GM23338 (cell line): Measurements from ENCODE around the gene CHD5. TPM values are rescaled to one million over a fixed set of nuclear protein-coding genes. Genes with fewer than 3 reads are reported as not detected.
A peak's percentile ranks its signal among the peaks of the same experiment; 100 is the strongest.

Experiments used
- ATAC-seq: fragments of 200-7000 bp; cut with Tn5 transposase; 3 replicates; pipeline ENCODE4 v1.9.1; 2020
- DNase-seq: peaks from one replicate; pipeline ENCODE4 v3.0.0-alpha.2; 2015; ENCODE audit warnings: low spot score
- H2AFZ ChIP-seq: fragments of 200-600 bp; sonication (generic); 2 replicates; pipeline ENCODE4 v1.8.0; 2016; ENCODE audit warnings: antibody characterized with exemption, mild to moderate bottlenecking, moderate library complexity
- H3F3A ChIP-seq: fragments of 200-600 bp; sonication (generic); replicated peaks from 2 replicates; pipeline ENCODE4 v1.8.0; 2017; ENCODE audit warnings: antibody characterized with exemption, mixed run types, low read depth
- H3K27ac ChIP-seq: fragments of 200-600 bp; sonication (generic); 2 replicates; pipeline ENCODE4 v1.6.1; 2016; ENCODE audit warnings: low read depth
- H3K27me3 ChIP-seq: fragments of 200-600 bp; sonication (generic); 2 replicates; pipeline ENCODE4 v1.8.0; 2016; ENCODE audit warnings: mild to moderate bottlenecking, mixed run types, moderate library complexity; ENCODE audit not compliant: insufficient read depth
- H3K36me3 ChIP-seq: fragments of 200-600 bp; sonication (generic); 2 replicates; pipeline ENCODE4 v1.8.0; 2016; ENCODE audit warnings: mild to moderate bottlenecking; ENCODE audit not compliant: insufficient read depth
- H3K4me1 ChIP-seq: fragments of 200-600 bp; sonication (generic); 2 replicates; pipeline ENCODE4 v1.8.0; 2016; ENCODE audit warnings: mild to moderate bottlenecking, moderate library complexity; ENCODE audit not compliant: insufficient read depth
- H3K4me2 ChIP-seq: fragments of 200-600 bp; sonication (generic); 2 replicates; pipeline ENCODE4 v1.7.1; 2017; ENCODE audit warnings: mixed run types
- H3K4me3 ChIP-seq: fragments of 200-600 bp; sonication (generic); 2 replicates; pipeline ENCODE4 v1.6.1; 2016; ENCODE audit warnings: mixed run types
- H3K79me2 ChIP-seq: fragments of 200-600 bp; sonication (generic); replicated peaks from 2 replicates; pipeline ENCODE4 v1.8.0; 2017; ENCODE audit warnings: mild to moderate bottlenecking; ENCODE audit not compliant: insufficient read depth
- H3K9me2 ChIP-seq: fragments of 200-600 bp; sonication (generic); 2 replicates; pipeline ENCODE4 v1.8.0; 2017; ENCODE audit not compliant: insufficient read depth
- H4K20me1 ChIP-seq: fragments of 200-600 bp; sonication (generic); replicated peaks from 2 replicates; pipeline ENCODE4 v1.8.0; 2017; ENCODE audit warnings: mild to moderate bottlenecking; ENCODE audit not compliant: insufficient read depth
- H3K27ac Mint-ChIP-seq: 2 replicates; pipeline ENCODE4 v1.8.0; 2020; ENCODE audit warnings: inconsistent platforms, mild to moderate bottlenecking, moderate library complexity, mixed read lengths
- H3K27me3 Mint-ChIP-seq: 3 replicates; pipeline ENCODE4 v1.8.0; 2022; ENCODE audit warnings: low read depth, mild to moderate bottlenecking, moderate library complexity, mixed read lengths, inconsistent platforms; ENCODE audit not compliant: insufficient read depth, poor library complexity
- H3K36me3 Mint-ChIP-seq: 3 replicates; pipeline ENCODE4 v1.8.0; 2021; ENCODE audit warnings: low read depth, mild to moderate bottlenecking, inconsistent platforms, moderate library complexity, mixed read lengths
- H3K4me1 Mint-ChIP-seq: 3 replicates; pipeline ENCODE4 v1.8.0; 2020; ENCODE audit warnings: mild to moderate bottlenecking, inconsistent platforms, mixed read lengths
- H3K4me3 Mint-ChIP-seq: 3 replicates; pipeline ENCODE4 v1.8.0; 2021; ENCODE audit warnings: moderate library complexity, mild to moderate bottlenecking, inconsistent platforms, mixed read lengths
- H3K9me3 Mint-ChIP-seq: 3 replicates; pipeline ENCODE4 v1.8.0; 2020; ENCODE audit warnings: moderate library complexity, mild to moderate bottlenecking, inconsistent platforms, mixed read lengths
- CREB1 ChIP-seq: fragments of 250-450 bp; sonication (Bioruptor Pico); IDR thresholded peaks from 2 replicates; pipeline ENCODE4 v1.5.0; 2020; ENCODE audit warnings: low read depth, mild to moderate bottlenecking, moderate library complexity
- ETS1 ChIP-seq: IDR thresholded peaks from 2 replicates; pipeline ENCODE4 v1.6.1; 2016; ENCODE audit warnings: antibody characterized with exemption
- EZH2 ChIP-seq: fragments of 200-600 bp; sonication (generic); IDR thresholded peaks from one replicate; pipeline ENCODE4 v1.8.0; 2017; ENCODE audit warnings: antibody characterized with exemption, mild to moderate bottlenecking, low read depth; ENCODE audit not compliant: unreplicated experiment
- EZH2phosphoT487 ChIP-seq: fragments of 200-600 bp; sonication (generic); IDR thresholded peaks from one replicate; pipeline ENCODE4 v1.8.1; 2018; ENCODE audit warnings: antibody characterized with exemption; ENCODE audit not compliant: unreplicated experiment
- JUNB ChIP-seq: IDR thresholded peaks from one replicate; pipeline ENCODE4 v1.6.1; 2016; ENCODE audit warnings: antibody characterized with exemption; ENCODE audit not compliant: unreplicated experiment
- POLR2AphosphoS5 ChIP-seq: IDR thresholded peaks from 2 replicates; pipeline ENCODE4 v1.6.1; 2016; ENCODE audit warnings: antibody characterized with exemption, low read depth
- ZNF114 ChIP-seq: fragments of 250-450 bp; sonication (Bioruptor Pico); IDR thresholded peaks from 2 replicates; pipeline ENCODE4 v1.5.0; 2020; ENCODE audit warnings: mild to moderate bottlenecking, moderate library complexity
- polyA plus RNA-seq: library from polyadenylated mRNA; unstranded; fragments of >200 nt; fragmentation: Nextera tagmentation; extraction: Ambion mirVana; gene quantifications from 2 replicates; pipeline ENCODE4 v1.2.1, GENCODE V29; 2016
- total RNA-seq: library from RNA; depleted of rRNA; stranded (reverse); fragments of >200 nt; shearing (Covaris generic); gene quantifications from 2 replicates; pipeline ENCODE4 v1.2.3, GENCODE V29; 2014
- TF ChIP-seq, protein P1 (sequence below), 2 experiments: fragments of 200-600 bp in 1 of 2; sonication (generic) in 1 of 2; conservative IDR thresholded peaks; 2 replicates each; pipeline versions ENCODE4 v1.5.1 to v1.6.1; 2016 to 2017; ENCODE audit warnings: antibody characterized with exemption in 2 of 2, low read depth in 2 of 2, mild to moderate bottlenecking in 2 of 2, moderate library complexity in 1 of 2
- TF ChIP-seq, protein P2 (sequence below): IDR thresholded peaks from one replicate; pipeline ENCODE4 v1.6.1; 2018; ENCODE audit warnings: antibody characterized with exemption; ENCODE audit not compliant: unreplicated experiment
- TF ChIP-seq, protein P3 (sequence below): fragments of 250-450 bp; sonication (Bioruptor Pico); IDR thresholded peaks from 2 replicates; pipeline ENCODE4 v1.5.0; 2020; ENCODE audit warnings: mild to moderate bottlenecking, moderate library complexity

Gene CHD5
- total and polyA plus RNA-seq, 2 experiments from 2014 or later = 0.32 to 1.0 TPM

- TF ChIP-seq, protein P1, sequence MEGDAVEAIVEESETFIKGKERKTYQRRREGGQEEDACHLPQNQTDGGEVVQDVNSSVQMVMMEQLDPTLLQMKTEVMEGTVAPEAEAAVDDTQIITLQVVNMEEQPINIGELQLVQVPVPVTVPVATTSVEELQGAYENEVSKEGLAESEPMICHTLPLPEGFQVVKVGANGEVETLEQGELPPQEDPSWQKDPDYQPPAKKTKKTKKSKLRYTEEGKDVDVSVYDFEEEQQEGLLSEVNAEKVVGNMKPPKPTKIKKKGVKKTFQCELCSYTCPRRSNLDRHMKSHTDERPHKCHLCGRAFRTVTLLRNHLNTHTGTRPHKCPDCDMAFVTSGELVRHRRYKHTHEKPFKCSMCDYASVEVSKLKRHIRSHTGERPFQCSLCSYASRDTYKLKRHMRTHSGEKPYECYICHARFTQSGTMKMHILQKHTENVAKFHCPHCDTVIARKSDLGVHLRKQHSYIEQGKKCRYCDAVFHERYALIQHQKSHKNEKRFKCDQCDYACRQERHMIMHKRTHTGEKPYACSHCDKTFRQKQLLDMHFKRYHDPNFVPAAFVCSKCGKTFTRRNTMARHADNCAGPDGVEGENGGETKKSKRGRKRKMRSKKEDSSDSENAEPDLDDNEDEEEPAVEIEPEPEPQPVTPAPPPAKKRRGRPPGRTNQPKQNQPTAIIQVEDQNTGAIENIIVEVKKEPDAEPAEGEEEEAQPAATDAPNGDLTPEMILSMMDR (conservative IDR thresholded peaks at IDR 0.05; ENCODE audit: low read depth in 2 of 2) = peak; percentile 22 to 46; a peak in 3 of 4 replicates
These were observed 99.7 kb downstream of the CHD5 start (continued) for GRCh38 chr1:6080469-6080868.

- Histone ChIP-seq H3K4me1 (no peaks in the 10 kb centered on the region), H3K27ac (no peak overlapping the region), H3K27me3 (no peaks in the 10 kb centered on the region), H3F3A (no peaks in the 10 kb centered on the region), H3K9me2 (no peaks in the 10 kb centered on the region), H4K20me1 (no peaks in the 10 kb centered on the region), H3K4me2 (no peak overlapping the region), H3K79me2 (no peaks in the 10 kb centered on the region), H3K36me3 (no peaks in the 10 kb centered on the region), H2AFZ (no peak overlapping the region), H3K4me3 (no peak overlapping the region)
- Mint-ChIP-seq H3K27me3 (peaks cover 8% of the 10 kb centered on the region), H3K4me1 (peaks cover 16% of the 10 kb centered on the region), H3K9me3 (no peaks in the 10 kb centered on the region), H3K36me3 (no peaks in the 10 kb centered on the region), H3K4me3 (no peak overlapping the region), H3K27ac (no peak overlapping the region)
- ATAC-seq (no peak), DNase-seq (no peak)
- no peak for TF ChIP-seq ETS1
- no peak for TF ChIP-seq CREB1 (CRISPR knock-in tag)
- TF ChIP-seq EZH2phosphoT487 = no peak
- no peak for TF ChIP-seq ZNF114 (CRISPR knock-in tag)
- TF ChIP-seq JUNB = no peak
- TF ChIP-seq, protein P2, sequence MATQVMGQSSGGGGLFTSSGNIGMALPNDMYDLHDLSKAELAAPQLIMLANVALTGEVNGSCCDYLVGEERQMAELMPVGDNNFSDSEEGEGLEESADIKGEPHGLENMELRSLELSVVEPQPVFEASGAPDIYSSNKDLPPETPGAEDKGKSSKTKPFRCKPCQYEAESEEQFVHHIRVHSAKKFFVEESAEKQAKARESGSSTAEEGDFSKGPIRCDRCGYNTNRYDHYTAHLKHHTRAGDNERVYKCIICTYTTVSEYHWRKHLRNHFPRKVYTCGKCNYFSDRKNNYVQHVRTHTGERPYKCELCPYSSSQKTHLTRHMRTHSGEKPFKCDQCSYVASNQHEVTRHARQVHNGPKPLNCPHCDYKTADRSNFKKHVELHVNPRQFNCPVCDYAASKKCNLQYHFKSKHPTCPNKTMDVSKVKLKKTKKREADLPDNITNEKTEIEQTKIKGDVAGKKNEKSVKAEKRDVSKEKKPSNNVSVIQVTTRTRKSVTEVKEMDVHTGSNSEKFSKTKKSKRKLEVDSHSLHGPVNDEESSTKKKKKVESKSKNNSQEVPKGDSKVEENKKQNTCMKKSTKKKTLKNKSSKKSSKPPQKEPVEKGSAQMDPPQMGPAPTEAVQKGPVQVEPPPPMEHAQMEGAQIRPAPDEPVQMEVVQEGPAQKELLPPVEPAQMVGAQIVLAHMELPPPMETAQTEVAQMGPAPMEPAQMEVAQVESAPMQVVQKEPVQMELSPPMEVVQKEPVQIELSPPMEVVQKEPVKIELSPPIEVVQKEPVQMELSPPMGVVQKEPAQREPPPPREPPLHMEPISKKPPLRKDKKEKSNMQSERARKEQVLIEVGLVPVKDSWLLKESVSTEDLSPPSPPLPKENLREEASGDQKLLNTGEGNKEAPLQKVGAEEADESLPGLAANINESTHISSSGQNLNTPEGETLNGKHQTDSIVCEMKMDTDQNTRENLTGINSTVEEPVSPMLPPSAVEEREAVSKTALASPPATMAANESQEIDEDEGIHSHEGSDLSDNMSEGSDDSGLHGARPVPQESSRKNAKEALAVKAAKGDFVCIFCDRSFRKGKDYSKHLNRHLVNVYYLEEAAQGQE = no peak
- TF ChIP-seq EZH2 = no peak
- TF ChIP-seq, protein P1 (conservative IDR thresholded peaks at IDR 0.05; ENCODE audit: low read depth in 2 of 2) = no peak
- no peak for TF ChIP-seq POLR2AphosphoS5
- TF ChIP-seq, protein P3, sequence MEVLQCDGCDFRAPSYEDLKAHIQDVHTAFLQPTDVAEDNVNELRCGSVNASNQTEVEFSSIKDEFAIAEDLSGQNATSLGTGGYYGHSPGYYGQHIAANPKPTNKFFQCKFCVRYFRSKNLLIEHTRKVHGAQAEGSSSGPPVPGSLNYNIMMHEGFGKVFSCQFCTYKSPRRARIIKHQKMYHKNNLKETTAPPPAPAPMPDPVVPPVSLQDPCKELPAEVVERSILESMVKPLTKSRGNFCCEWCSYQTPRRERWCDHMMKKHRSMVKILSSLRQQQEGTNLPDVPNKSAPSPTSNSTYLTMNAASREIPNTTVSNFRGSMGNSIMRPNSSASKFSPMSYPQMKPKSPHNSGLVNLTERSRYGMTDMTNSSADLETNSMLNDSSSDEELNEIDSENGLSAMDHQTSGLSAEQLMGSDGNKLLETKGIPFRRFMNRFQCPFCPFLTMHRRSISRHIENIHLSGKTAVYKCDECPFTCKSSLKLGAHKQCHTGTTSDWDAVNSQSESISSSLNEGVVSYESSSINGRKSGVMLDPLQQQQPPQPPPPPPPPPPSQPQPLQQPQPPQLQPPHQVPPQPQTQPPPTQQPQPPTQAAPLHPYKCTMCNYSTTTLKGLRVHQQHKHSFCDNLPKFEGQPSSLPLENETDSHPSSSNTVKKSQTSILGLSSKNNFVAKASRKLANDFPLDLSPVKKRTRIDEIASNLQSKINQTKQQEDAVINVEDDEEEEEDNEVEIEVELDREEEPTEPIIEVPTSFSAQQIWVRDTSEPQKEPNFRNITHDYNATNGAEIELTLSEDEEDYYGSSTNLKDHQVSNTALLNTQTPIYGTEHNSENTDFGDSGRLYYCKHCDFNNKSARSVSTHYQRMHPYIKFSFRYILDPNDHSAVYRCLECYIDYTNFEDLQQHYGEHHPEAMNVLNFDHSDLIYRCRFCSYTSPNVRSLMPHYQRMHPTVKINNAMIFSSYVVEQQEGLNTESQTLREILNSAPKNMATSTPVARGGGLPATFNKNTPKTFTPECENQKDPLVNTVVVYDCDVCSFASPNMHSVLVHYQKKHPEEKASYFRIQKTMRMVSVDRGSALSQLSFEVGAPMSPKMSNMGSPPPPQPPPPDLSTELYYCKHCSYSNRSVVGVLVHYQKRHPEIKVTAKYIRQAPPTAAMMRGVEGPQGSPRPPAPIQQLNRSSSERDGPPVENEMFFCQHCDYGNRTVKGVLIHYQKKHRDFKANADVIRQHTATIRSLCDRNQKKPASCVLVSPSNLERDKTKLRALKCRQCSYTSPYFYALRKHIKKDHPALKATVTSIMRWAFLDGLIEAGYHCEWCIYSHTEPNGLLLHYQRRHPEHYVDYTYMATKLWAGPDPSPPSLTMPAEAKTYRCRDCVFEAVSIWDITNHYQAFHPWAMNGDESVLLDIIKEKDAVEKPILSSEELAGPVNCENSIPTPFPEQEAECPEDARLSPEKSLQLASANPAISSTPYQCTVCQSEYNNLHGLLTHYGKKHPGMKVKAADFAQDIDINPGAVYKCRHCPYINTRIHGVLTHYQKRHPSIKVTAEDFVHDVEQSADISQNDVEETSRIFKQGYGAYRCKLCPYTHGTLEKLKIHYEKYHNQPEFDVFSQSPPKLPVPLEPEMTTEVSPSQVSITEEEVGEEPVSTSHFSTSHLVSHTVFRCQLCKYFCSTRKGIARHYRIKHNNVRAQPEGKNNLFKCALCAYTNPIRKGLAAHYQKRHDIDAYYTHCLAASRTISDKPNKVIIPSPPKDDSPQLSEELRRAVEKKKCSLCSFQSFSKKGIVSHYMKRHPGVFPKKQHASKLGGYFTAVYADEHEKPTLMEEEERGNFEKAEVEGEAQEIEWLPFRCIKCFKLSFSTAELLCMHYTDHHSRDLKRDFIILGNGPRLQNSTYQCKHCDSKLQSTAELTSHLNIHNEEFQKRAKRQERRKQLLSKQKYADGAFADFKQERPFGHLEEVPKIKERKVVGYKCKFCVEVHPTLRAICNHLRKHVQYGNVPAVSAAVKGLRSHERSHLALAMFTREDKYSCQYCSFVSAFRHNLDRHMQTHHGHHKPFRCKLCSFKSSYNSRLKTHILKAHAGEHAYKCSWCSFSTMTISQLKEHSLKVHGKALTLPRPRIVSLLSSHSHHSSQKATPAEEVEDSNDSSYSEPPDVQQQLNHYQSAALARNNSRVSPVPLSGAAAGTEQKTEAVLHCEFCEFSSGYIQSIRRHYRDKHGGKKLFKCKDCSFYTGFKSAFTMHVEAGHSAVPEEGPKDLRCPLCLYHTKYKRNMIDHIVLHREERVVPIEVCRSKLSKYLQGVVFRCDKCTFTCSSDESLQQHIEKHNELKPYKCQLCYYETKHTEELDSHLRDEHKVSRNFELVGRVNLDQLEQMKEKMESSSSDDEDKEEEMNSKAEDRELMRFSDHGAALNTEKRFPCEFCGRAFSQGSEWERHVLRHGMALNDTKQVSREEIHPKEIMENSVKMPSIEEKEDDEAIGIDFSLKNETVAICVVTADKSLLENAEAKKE (CRISPR knock-in tag) = no peak
These were observed 102.2 kb downstream of the CHD5 start for GRCh38 chr1:6077919-6078318.
